22Rv1 (cell line): ENCODE data around the gene CFAP99.

Source experiments
- ZFX ChIP-seq: fragments of 450-650 bp; IDR thresholded peaks from 2 replicates; pipeline ENCODE4 v1.6.1; 2017; ENCODE audit warnings: antibody characterized with exemption, borderline replicate concordance
- TF ChIP-seq, protein P1 (sequence below): fragments of 450-650 bp; IDR thresholded peaks from 2 replicates; pipeline ENCODE4 v1.5.1; 2017; ENCODE audit warnings: mild to moderate bottlenecking

- TF ChIP-seq, protein P1, sequence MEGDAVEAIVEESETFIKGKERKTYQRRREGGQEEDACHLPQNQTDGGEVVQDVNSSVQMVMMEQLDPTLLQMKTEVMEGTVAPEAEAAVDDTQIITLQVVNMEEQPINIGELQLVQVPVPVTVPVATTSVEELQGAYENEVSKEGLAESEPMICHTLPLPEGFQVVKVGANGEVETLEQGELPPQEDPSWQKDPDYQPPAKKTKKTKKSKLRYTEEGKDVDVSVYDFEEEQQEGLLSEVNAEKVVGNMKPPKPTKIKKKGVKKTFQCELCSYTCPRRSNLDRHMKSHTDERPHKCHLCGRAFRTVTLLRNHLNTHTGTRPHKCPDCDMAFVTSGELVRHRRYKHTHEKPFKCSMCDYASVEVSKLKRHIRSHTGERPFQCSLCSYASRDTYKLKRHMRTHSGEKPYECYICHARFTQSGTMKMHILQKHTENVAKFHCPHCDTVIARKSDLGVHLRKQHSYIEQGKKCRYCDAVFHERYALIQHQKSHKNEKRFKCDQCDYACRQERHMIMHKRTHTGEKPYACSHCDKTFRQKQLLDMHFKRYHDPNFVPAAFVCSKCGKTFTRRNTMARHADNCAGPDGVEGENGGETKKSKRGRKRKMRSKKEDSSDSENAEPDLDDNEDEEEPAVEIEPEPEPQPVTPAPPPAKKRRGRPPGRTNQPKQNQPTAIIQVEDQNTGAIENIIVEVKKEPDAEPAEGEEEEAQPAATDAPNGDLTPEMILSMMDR, result no peak
- no peak for TF ChIP-seq ZFX
Measured at GRCh38 chr4:2487632-2488031, 68.9 kb downstream of the CFAP99 start.
